Lung (tissue), 12 donors: ENCODE measurements around the gene CCL22. TPM values are rescaled to one million over a fixed set of nuclear protein-coding genes. Genes with fewer than 3 reads are reported as not detected.
"Not testable (repeated sequence)": the region's sequence is repeated elsewhere in the genome, so short reads cannot be mapped to it uniquely, and the experiment has no call there.

Experiments
- ATAC-seq: fragments of 200-7000 bp; cut with Tn5 transposase; one replicate; pipeline ENCODE4 v1.9.1; 2020; ENCODE audit warnings: moderate number of reproducible peaks; ENCODE audit not compliant: insufficient read depth, low FRiP score
- DNase-seq, 3 donors: peaks; one replicate each; pipeline ENCODE4 v3.0.0-alpha.2; 2013 to 2017
- H3K27ac ChIP-seq, 2 donors: one replicate each; pipeline ENCODE4 v1.5.1; 2013; ENCODE audit warnings: mild to moderate bottlenecking in 2 of 2, moderate library complexity in 2 of 2, control low read depth in 1 of 2, inconsistent platforms in 1 of 2, low read depth in 1 of 2, low read length in 1 of 2
- H3K27me3 ChIP-seq, 3 donors: one replicate each; pipeline ENCODE4 v1.5.1; 2013; ENCODE audit warnings: low read length in 2 of 3; ENCODE audit not compliant: control insufficient read depth in 3 of 3, insufficient read depth in 3 of 3
- H3K36me3 ChIP-seq, 4 donors: one replicate each; pipeline ENCODE4 v1.5.1; 2013; ENCODE audit warnings: low read length in 4 of 4, mild to moderate bottlenecking in 1 of 4, moderate library complexity in 1 of 4; ENCODE audit not compliant: control insufficient read depth in 4 of 4, insufficient read depth in 4 of 4
- H3K4me1 ChIP-seq, 5 donors: one replicate each; pipeline ENCODE4 v1.5.1; 2013; ENCODE audit warnings: low read length in 5 of 5, mild to moderate bottlenecking in 2 of 5, moderate library complexity in 1 of 5; ENCODE audit not compliant: control insufficient read depth in 5 of 5, insufficient read depth in 5 of 5
- H3K4me3 ChIP-seq: one replicate; pipeline ENCODE4 v1.5.1; 2013; ENCODE audit warnings: mild to moderate bottlenecking, control low read depth, moderate library complexity
- H3K9ac ChIP-seq, 2 donors: one replicate each; pipeline ENCODE4 v1.5.1; 2013; ENCODE audit warnings: low read length in 2 of 2, control low read depth in 1 of 2; ENCODE audit not compliant: insufficient read depth in 1 of 2
- H3K9me3 ChIP-seq, 4 donors: one replicate each; pipeline ENCODE4 v1.5.1; 2013; ENCODE audit warnings: low read length in 3 of 4, mild to moderate bottlenecking in 1 of 4, moderate library complexity in 1 of 4; ENCODE audit not compliant: control insufficient read depth in 4 of 4, insufficient read depth in 3 of 4
- WGBS, 2 donors: extraction: QIAGEN DNeasy Blood & Tissue Kit; methylation state at CpG; one replicate each; pipeline ENCODE4 v1.1.7; 2013; 5-methylcytosine and 5-hydroxymethylcytosine counted together
- polyA plus RNA-seq, 2 donors: library from polyadenylated mRNA; stranded (reverse); fragments of 200-250 nt; gene quantifications; one replicate each; pipeline ENCODE4 v1.2.1, GENCODE V29; 2013
- total RNA-seq, 2 donors: library from RNA; depleted of rRNA in 1 of 2; stranded (reverse); fragments of >200 nt in 1 of 2; gene quantifications; one replicate each; pipeline ENCODE4 v1.2.1, GENCODE V29; 2014 to 2021
- TF ChIP-seq, protein P1 (sequence below): IDR thresholded peaks from 2 replicates; pipeline ENCODE4 v1.5.1; 2012; ENCODE audit warnings: mild to moderate bottlenecking; ENCODE audit errors: control extremely low read depth, extremely low read depth
- donor health status: control.
- donor health status: control.
- donor health status: Bipolar disorder and iron deficiency.
- donor health status: healthy.
- donor health status: DM: yes; HTN: yes; CAD: no.

Gene CCL22
- total and polyA plus RNA-seq, 4 donors: 0.43 to 3.1 (median 1.2) TPM

DNA sequence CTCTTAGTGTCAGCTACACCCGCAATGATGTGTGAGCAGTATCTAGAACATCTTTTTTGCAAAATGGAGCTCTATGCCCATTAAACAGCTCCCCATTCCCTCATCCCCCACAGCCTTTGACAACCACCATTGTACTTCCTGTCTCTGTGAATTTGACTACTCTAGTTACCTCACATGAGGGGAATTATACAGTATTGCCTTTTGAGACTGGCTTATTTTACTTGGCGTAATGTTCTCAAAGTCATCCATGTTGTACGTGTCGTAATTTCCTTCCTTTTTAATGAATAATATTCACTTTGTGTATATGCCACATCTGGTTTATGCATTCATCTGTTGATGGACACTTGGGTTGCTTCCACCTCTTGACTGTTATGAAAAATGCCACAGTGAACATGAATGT lies 23.2 kb upstream of the CCL22 start:
- Histone ChIP-seq H3K4me3 (no peak overlapping the region), H3K27me3 (peaks cover 0 to 2% (median 0%) of the 10 kb centered on the region in 3 donors), H3K9ac (no peak overlapping the region), H3K27ac (no peak overlapping the region), H3K36me3 (no peaks in the 10 kb centered on the region), H3K9me3 (peaks cover 0 to 2% (median 0%) of the 10 kb centered on the region in 4 donors), H3K4me1 (no peaks in the 10 kb centered on the region)
- TF ChIP-seq, protein P1, sequence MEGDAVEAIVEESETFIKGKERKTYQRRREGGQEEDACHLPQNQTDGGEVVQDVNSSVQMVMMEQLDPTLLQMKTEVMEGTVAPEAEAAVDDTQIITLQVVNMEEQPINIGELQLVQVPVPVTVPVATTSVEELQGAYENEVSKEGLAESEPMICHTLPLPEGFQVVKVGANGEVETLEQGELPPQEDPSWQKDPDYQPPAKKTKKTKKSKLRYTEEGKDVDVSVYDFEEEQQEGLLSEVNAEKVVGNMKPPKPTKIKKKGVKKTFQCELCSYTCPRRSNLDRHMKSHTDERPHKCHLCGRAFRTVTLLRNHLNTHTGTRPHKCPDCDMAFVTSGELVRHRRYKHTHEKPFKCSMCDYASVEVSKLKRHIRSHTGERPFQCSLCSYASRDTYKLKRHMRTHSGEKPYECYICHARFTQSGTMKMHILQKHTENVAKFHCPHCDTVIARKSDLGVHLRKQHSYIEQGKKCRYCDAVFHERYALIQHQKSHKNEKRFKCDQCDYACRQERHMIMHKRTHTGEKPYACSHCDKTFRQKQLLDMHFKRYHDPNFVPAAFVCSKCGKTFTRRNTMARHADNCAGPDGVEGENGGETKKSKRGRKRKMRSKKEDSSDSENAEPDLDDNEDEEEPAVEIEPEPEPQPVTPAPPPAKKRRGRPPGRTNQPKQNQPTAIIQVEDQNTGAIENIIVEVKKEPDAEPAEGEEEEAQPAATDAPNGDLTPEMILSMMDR: no peak
- WGBS, 2 donors: 53 to 66% methylated on average over 4 of the region's 4 CpGs
- no peak for ATAC-seq
- no peak for DNase-seq

DNA sequence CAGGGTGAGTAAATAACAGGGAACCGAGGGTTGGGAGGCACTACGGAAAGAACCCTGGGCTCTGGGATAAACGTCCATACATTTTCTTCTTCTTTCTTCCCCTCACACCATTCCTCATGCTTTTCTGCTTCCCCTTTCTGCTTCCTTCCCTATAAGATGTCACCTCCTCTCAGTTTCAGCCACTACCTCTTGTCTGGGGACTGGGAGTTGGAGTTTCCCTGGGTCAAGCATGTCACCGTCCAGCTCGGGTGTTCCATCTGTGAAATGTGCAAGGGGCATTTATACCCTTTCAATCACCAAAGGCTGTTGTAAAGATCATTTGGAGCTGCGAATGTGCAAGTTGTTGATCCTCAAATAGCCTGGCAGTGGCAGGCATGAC lies 17.5 kb upstream of the CCL22 start:
- 50 to 75% methylated on average over 6 of the region's 6 CpGs for WGBS, 2 donors
- peak overlapping the region in 1 of 2 donors; percentile 59 for H3K27ac ChIP-seq
- no peak for DNase-seq
- TF ChIP-seq, protein P1: no peak
- H3K4me1 ChIP-seq: peaks cover 0 to 3% (median 0%) of the 10 kb centered on the region in 5 donors
- H3K9ac ChIP-seq: no peak overlapping the region
- H3K9me3 ChIP-seq: peaks cover 0 to 2% (median 0%) of the 10 kb centered on the region in 4 donors
- ATAC-seq: no peak
- no peaks in the 10 kb centered on the region for H3K27me3 ChIP-seq
- no peak overlapping the region for H3K4me3 ChIP-seq
- H3K36me3 ChIP-seq: no peaks in the 10 kb centered on the region

DNA sequence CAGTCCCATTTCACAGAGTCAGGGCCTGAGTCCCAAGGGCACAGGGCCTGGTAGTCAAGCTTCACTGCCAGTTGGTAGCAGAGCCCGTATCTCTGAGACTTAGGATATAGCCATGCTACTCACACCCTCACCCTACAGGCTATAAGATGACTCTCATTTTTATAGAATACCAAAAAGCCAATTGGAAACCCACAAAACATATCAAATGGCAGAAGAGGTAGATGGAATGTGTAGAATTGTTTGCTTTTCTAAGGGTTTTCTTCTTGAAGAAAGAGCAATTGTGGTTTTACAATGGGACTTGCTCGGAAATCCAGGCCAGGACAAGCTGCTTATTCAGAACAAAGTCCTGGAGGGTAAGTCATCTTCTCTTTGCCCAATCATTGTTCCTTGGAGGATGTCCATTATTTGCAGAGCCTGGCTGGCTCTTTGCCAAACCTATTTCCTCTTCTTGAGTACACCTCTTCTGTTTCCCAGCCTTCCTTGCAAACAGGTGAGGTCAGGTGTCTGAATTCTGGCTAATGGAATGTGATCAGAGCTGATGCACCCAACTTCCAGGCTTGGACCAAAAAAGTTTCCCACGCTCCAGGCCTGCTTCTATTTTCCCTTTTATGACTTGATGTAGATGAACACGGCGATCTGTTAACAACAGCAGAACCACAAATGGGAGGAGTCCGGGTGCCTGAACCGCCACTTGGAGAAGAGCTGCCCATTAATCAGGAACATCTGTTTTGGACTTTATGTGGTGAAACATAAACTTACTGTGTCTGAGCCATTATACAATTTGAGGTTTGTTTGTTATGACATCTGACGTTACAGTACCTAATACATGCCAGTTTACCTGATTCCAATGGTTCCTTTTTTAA lies 16.9 kb upstream of the CCL22 start:
- WGBS, 2 donors: 43 to 44% methylated on average over 8 of the region's 8 CpGs
- H3K4me1 ChIP-seq: peaks cover 0 to 3% (median 0%) of the 10 kb centered on the region in 5 donors
- peaks cover 0 to 2% (median 0%) of the 10 kb centered on the region in 4 donors for H3K9me3 ChIP-seq
- TF ChIP-seq, protein P1: no peak
- no peak overlapping the region for H3K9ac ChIP-seq
- H3K36me3 ChIP-seq: no peaks in the 10 kb centered on the region
- peak overlapping the region in 1 of 2 donors; percentile 59 for H3K27ac ChIP-seq
- H3K27me3 ChIP-seq: no peaks in the 10 kb centered on the region
- peak in 2 of 3 donors; percentile 29 to 48 for DNase-seq
- no peak overlapping the region for H3K4me3 ChIP-seq
- ATAC-seq: peak; percentile 77

DNA sequence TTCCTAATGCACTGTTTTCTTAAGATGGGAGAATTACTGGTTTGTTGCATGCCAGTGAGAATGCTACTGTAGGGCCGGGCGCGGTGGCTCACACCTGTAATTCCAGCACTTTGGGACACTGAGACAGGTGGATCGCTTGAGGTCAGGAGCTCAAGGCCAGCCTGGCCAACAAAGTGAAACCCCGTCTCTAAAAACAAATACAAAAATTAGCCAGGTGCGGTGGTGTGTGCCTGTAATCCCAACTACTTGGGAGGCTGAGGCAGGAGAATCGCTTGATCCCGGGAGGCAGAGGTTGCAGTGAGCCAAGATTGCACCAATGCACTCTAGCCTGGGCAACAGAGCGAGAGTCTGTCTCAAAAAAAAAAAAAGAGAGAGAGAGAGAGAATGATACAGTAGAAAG lies 16.0 kb upstream of the CCL22 start:
- H3K4me3 ChIP-seq, ATAC-seq, H3K9ac ChIP-seq, H3K27me3 ChIP-seq, H3K27ac ChIP-seq, H3K36me3 ChIP-seq, H3K4me1 ChIP-seq, H3K9me3 ChIP-seq, DNase-seq: not testable (repeated sequence)
- 97 to 98% methylated on average over 9 of the region's 9 CpGs for WGBS, 2 donors
